BLaER1 treated with 17β-estradiol and CSF1 and Interleukin-3, amounts not matched to agents 10 nM and 100 nM (cell line): ENCODE results near the gene ELF5.
A peak's percentile ranks its signal among the peaks of the same experiment; 100 is the strongest.

Experiments used
- H3K27ac ChIP-seq, 11 experiments: shearing (Covaris generic); formaldehyde crosslinking; 2 replicates each; pipeline ENCODE4 v1.8.1; 2022
- H3K27me3 ChIP-seq, 11 experiments: shearing (Covaris generic); formaldehyde crosslinking; 2 replicates each; pipeline ENCODE4 v1.8.1; 2022
- H3K36me3 ChIP-seq, 11 experiments: shearing (Covaris generic); formaldehyde crosslinking; 2 replicates each; pipeline ENCODE4 v1.8.1; 2022
- H3K4me1 ChIP-seq, 10 experiments: shearing (Covaris generic); formaldehyde crosslinking; 2 replicates each; pipeline ENCODE4 v1.8.1; 2022
- H3K4me2 ChIP-seq, 11 experiments: shearing (Covaris generic); formaldehyde crosslinking; 2 replicates each; pipeline ENCODE4 v1.8.1; 2022
- H3K4me3 ChIP-seq, 10 experiments: shearing (Covaris generic); formaldehyde crosslinking; 2 replicates each; pipeline ENCODE4 v1.8.1; 2022
- H3K9ac ChIP-seq, 11 experiments: shearing (Covaris generic); formaldehyde crosslinking; 2 replicates each; pipeline ENCODE4 v1.8.1; 2022
- H3K9me3 ChIP-seq, 11 experiments: shearing (Covaris generic); formaldehyde crosslinking; replicated peaks in 1 of 11; 2 replicates each; pipeline ENCODE4 v1.8.1; 2022
- H4K20me1 ChIP-seq, 11 experiments: shearing (Covaris generic); formaldehyde crosslinking; 2 replicates each; pipeline ENCODE4 v1.8.1; 2022
- Cebpa-rat ChIP-seq, 11 experiments: shearing (Covaris generic); IDR thresholded peaks; 2 replicates each; pipeline ENCODE4 v1.8.1; 2022

ELF5 gene

GRCh38 chr11:34444428-34444827 is 69.2 kb downstream of the ELF5 start:
- H3K9ac ChIP-seq: no peak overlapping the region
- no peak overlapping the region for H3K4me3 ChIP-seq
- peak overlapping the region in 9 of 11 experiments; percentile 3 to 61 (median 25); a peak in 11 of 22 replicates for H3K4me2 ChIP-seq
- H3K36me3 ChIP-seq: peaks cover 8 to 35% (median 20%) of the 10 kb centered on the region in 11 experiments; a peak in 21 of 22 replicates
- H3K4me1 ChIP-seq: peaks cover 56 to 86% (median 71%) of the 10 kb centered on the region in 10 experiments
- H4K20me1 ChIP-seq: peaks cover 0 to 43% (median 27%) of the 10 kb centered on the region in 11 experiments; a peak in 10 of 22 replicates
- no peaks in the 10 kb centered on the region for H3K27me3 ChIP-seq
- TF ChIP-seq Cebpa-rat (IDR thresholded peaks at IDR 0.05): no peak
- H3K27ac ChIP-seq: no peak overlapping the region
- H3K9me3 ChIP-seq: peaks cover 6 to 16% (median 12%) of the 10 kb centered on the region in 11 experiments; a peak in 18 of 22 replicates

- peaks cover 6 to 16% (median 12%) of the 10 kb centered on the region in 11 experiments; a peak in 18 of 22 replicates for H3K9me3 ChIP-seq
- peaks cover 43 to 73% (median 61%) of the 10 kb centered on the region in 10 experiments for H3K4me1 ChIP-seq
- no peak overlapping the region for H3K4me3 ChIP-seq
- H3K4me2 ChIP-seq: peak overlapping the region in 9 of 11 experiments; percentile 0 to 61 (median 33); a peak in 8 of 22 replicates
- peaks cover 0 to 30% (median 18%) of the 10 kb centered on the region in 11 experiments; a peak in 10 of 22 replicates for H4K20me1 ChIP-seq
- H3K9ac ChIP-seq: no peak overlapping the region
- no peaks in the 10 kb centered on the region for H3K27me3 ChIP-seq
- peaks cover 5 to 30% (median 16%) of the 10 kb centered on the region in 11 experiments; a peak in 18 of 22 replicates for H3K36me3 ChIP-seq
- no peak for TF ChIP-seq Cebpa-rat (IDR thresholded peaks at IDR 0.05)
- no peak overlapping the region for H3K27ac ChIP-seq
Measured at GRCh38 chr11:34443136-34443535, 70.5 kb downstream of the ELF5 start.

GRCh38 chr11:34441814-34442213 is 71.8 kb downstream of the ELF5 start:
- H3K9me3 ChIP-seq: peaks cover 6 to 16% (median 12%) of the 10 kb centered on the region in 11 experiments; a peak in 18 of 22 replicates
- peaks cover 0 to 17% (median 10%) of the 10 kb centered on the region in 11 experiments; a peak in 10 of 22 replicates for H4K20me1 ChIP-seq
- H3K4me2 ChIP-seq: no peak overlapping the region
- peaks cover 35 to 69% (median 52%) of the 10 kb centered on the region in 10 experiments for H3K4me1 ChIP-seq
- no peak overlapping the region for H3K9ac ChIP-seq
- H3K4me3 ChIP-seq: no peak overlapping the region
- TF ChIP-seq Cebpa-rat (IDR thresholded peaks at IDR 0.05): no peak
- H3K27ac ChIP-seq: no peak overlapping the region
- H3K36me3 ChIP-seq: peaks cover 5 to 30% (median 15%) of the 10 kb centered on the region in 11 experiments; a peak in 18 of 22 replicates
- H3K27me3 ChIP-seq: no peaks in the 10 kb centered on the region

GRCh38 chr11:34439610-34440198 is 73.9 kb downstream of the ELF5 start:
- Histone ChIP-seq H3K4me3 (peak overlapping the region; percentile 72 to 89 (median 78)), H3K9ac (peak overlapping the region; percentile 78 to 92 (median 89)), H3K27ac (peak overlapping the region; percentile 38 to 96 (median 90); a peak in 21 of 22 replicates), H3K4me1 (peaks cover 21 to 51% (median 41%) of the 10 kb centered on the region in 10 experiments), H3K36me3 (peaks cover 5 to 30% (median 15%) of the 10 kb centered on the region in 11 experiments; a peak in 18 of 22 replicates), H4K20me1 (peaks cover 0 to 16% (median 0%) of the 10 kb centered on the region in 11 experiments; a peak in 6 of 22 replicates), H3K27me3 (no peaks in the 10 kb centered on the region), H3K4me2 (peak overlapping the region; percentile 88 to 96 (median 93)), H3K9me3 (peaks cover 6 to 16% (median 12%) of the 10 kb centered on the region in 11 experiments; a peak in 18 of 22 replicates)
- TF ChIP-seq Cebpa-rat (IDR thresholded peaks at IDR 0.05): no peak

- Histone ChIP-seq H3K27ac (peak within 1 kb of the TSS; percentile 47 to 96 (median 90); a peak in 21 of 22 replicates), H3K9ac (peak within 1 kb of the TSS; percentile 78 to 92 (median 89)), H3K4me2 (peak within 1 kb of the TSS; percentile 88 to 96 (median 93)), H3K4me1 (peaks cover 19 to 42% (median 33%) of the 10 kb centered on the region in 10 experiments), H3K27me3 (no peaks in the 10 kb centered on the region), H3K9me3 (peaks cover 6 to 16% (median 12%) of the 10 kb centered on the region in 11 experiments; a peak in 18 of 22 replicates), H3K4me3 (peak within 1 kb of the TSS; percentile 72 to 89 (median 78)), H4K20me1 (peaks cover 0 to 16% (median 0%) of the 10 kb centered on the region in 11 experiments; a peak in 4 of 22 replicates), H3K36me3 (peaks cover 5 to 30% (median 13%) of the 10 kb centered on the region in 11 experiments; a peak in 18 of 22 replicates)
- TF ChIP-seq Cebpa-rat (IDR thresholded peaks at IDR 0.05): peak in 1 of 11 experiments; percentile 61; a peak in 2 of 22 replicates
Measured at GRCh38 chr11:34438529-34439507, 74.8 kb downstream of the ELF5 start, which contains the start of gene CAT. Gene CAT (plus strand): TSS chr11:34438934. CDS start chr11:34439014, 80 bp downstream.

GRCh38 chr11:34437224-34438125 is 76.1 kb downstream of the ELF5 start:
- Histone ChIP-seq H3K4me2 (peak overlapping the region; percentile 64 to 96 (median 92); a peak in 20 of 22 replicates), H3K36me3 (peaks cover 5 to 21% (median 13%) of the 10 kb centered on the region in 11 experiments; a peak in 18 of 22 replicates), H3K4me1 (peaks cover 17 to 36% (median 23%) of the 10 kb centered on the region in 10 experiments), H3K4me3 (peak overlapping the region; percentile 72 to 89 (median 78); a peak in 18 of 20 replicates), H3K9ac (peak overlapping the region in 9 of 11 experiments; percentile 78 to 92 (median 88); a peak in 12 of 22 replicates), H3K9me3 (peaks cover 6 to 16% (median 12%) of the 10 kb centered on the region in 11 experiments; a peak in 18 of 22 replicates), H4K20me1 (peaks cover 0 to 2% (median 0%) of the 10 kb centered on the region in 11 experiments; a peak in 3 of 22 replicates), H3K27me3 (no peaks in the 10 kb centered on the region), H3K27ac (peak overlapping the region in 3 of 11 experiments; percentile 86 to 93 (median 90); a peak in 4 of 22 replicates)
- no peak for TF ChIP-seq Cebpa-rat (IDR thresholded peaks at IDR 0.05)

- Histone ChIP-seq H3K4me3 (no peak overlapping the region), H3K9me3 (no peaks in the 10 kb centered on the region), H3K4me2 (no peak overlapping the region), H3K4me1 (peaks cover 4 to 31% (median 14%) of the 10 kb centered on the region in 10 experiments; a peak in 19 of 20 replicates), H3K27ac (no peak overlapping the region), H3K9ac (no peak overlapping the region), H3K36me3 (no peaks in the 10 kb centered on the region), H3K27me3 (no peaks in the 10 kb centered on the region), H4K20me1 (no peaks in the 10 kb centered on the region)
- no peak for TF ChIP-seq Cebpa-rat (IDR thresholded peaks at IDR 0.05)
Measured at GRCh38 chr11:34433899-34434298, 79.7 kb downstream of the ELF5 start.
